ENCODE data around the gene MPV17L. TPM values are rescaled to one million over a fixed set of nuclear protein-coding genes. Genes with fewer than 3 reads are reported as not detected.
A peak's percentile ranks its signal among the peaks of the same experiment; 100 is the strongest.
"Not testable (repeated sequence)": the region's sequence is repeated elsewhere in the genome, so short reads cannot be mapped to it uniquely, and the experiment has no call there.

Gene MPV17L
- total RNA-seq: 1 to 10 TPM; 1.4 to 9.0 (median 5.8) TPM
- polyA plus RNA-seq: 1 to 10 TPM in 1 of 3 donors, under 1 TPM in 2; 0.79 to 2.5 (median 0.98) TPM
- long read RNA-seq, donor 1: 0 reads
- long read RNA-seq, donor 2, full-length matches to known transcripts: 4 of 4 reads
- long read RNA-seq, donor 2, partial matches to known transcripts: 0 of 4 reads
- long read RNA-seq, donor 2, other reads (novel, unspliced or antisense): 0 of 4 reads

DNA sequence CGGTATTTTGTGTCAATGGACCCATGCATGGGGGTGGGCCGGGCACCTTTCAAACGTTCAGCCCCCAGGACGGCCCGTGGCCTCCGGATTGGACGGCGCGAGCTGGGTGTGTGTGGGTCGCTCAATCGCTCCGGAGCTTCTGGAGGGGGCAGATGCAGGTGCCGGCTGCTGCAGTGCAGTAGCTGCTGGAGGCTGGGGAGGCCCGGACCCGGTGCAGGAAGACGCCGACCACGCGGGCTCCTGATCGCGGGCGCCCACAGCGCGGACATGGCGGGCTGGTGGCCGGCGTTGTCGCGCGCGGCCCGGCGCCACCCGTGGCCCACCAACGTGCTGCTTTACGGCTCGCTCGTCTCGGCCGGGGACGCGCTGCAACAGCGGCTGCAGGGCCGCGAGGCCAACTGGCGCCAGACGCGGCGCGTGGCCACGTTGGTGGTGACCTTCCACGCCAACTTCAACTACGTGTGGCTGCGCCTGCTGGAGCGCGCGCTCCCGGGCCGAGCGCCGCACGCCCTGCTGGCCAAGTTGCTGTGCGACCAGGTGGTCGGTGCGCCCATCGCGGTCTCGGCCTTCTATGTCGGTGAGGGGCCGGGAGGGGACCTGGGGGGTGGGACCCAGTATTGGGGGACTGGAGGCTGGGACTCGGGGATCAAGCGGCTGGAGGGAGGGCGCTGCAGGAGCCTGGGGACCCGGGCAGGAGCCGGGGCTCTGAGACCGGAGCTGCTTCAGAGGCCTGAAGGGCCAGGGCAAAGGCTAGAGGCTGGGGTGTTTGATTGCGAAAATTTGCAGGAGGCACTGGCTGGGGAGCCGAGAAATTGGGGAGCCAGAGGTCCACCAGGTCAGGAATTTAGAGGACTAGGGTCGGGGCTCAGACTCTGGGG lies at the start of gene MPV17L:
Gene MPV17L (plus strand): TSS at position 124 of the 878 bp plus-strand sequence. CDS start 144 bp downstream, at position 268.
- H3K36me3 ChIP-seq; intact Hi-C loops (cut with DNase I; ENCODE audit: low total_unique reads); H3K9me3 ChIP-seq: not testable (repeated sequence)
- 4 to 11% (median 6%) methylated on average over 47 to 79 of the region's 79 CpGs for WGBS, 5 donors
- TF ChIP-seq CTCF (IDR thresholded peaks at IDR 0.05 in 8 of 11, conservative IDR thresholded peaks at IDR 0.05 in 3 of 11): peak in 1 of 11 experiments; percentile 6
- peak in 2 of 3 donors; percentile 24 to 67 for TF ChIP-seq POLR2AphosphoS5 (IDR thresholded peaks at IDR 0.05)
- H3K4me3 ChIP-seq: peak within 1 kb of the TSS; percentile 34 to 73 (median 50)
- peak; percentile 78 for DNase-seq
- peaks cover 0 to 12% (median 8%) of the 10 kb centered on the region in 6 donors for H3K4me1 ChIP-seq
- H3K27me3 ChIP-seq (replicated peaks in 1 of 7): peaks cover 0 to 26% (median 9%) of the 10 kb centered on the region in 7 donors
- H3K27ac ChIP-seq: peak within 1 kb of the TSS in 1 of 8 donors; percentile 3

DNA sequence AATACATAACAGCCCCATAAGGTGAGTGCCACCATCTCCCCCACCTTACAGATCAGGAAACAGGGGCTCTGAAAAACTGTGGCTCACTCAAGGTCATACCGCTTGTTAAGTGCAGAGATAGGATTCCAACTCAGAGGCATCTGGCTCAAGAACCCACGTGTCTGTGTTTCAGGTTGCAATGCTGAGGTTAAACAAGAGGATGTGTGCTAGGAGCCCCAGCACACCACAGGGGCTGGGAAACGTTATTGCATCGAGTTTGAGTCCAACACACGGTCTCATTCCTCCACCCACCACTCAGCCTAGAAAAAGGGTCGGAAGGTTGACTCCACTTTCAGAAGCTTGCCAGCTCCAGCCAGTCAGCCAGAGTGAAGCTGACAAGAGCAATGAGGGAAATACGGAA lies 46.8 kb upstream of the MPV17L start:
- H3K4me3 ChIP-seq; H3K4me1 ChIP-seq; H3K36me3 ChIP-seq; H3K9me3 ChIP-seq; H3K27ac ChIP-seq; DNase-seq; intact Hi-C loops (cut with DNase I; ENCODE audit: low total_unique reads); H3K27me3 ChIP-seq (replicated peaks in 1 of 7): not testable (repeated sequence)
- WGBS, 5 donors: no CpG with 5 or more reads among the region's 7 CpGs

DNA sequence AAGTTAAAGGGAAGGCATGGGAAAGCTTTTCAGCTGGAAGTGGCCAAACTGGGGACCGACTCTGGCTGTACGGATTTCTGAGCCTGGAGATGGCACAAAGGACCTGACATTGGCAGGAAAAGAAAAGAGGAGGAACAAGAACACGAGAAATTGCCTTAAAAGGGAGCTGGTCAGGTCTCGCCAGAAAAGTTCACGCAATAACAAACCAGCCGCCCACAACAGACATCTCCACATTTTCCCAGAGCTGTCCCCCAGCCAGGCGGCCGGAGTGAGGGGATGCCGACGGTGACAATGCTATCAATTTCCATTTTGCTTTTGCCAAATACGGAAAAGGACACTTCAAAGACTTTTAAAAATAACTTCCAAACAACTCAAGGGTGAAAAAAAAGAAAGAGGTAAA lies 44.3 kb upstream of the MPV17L start:
- WGBS, 5 donors: no CpG with 5 or more reads among the region's 11 CpGs
- H3K36me3 ChIP-seq; H3K9me3 ChIP-seq; H3K4me3 ChIP-seq; DNase-seq; H3K27ac ChIP-seq; H3K27me3 ChIP-seq (replicated peaks in 1 of 7); intact Hi-C loops (cut with DNase I; ENCODE audit: low total_unique reads); H3K4me1 ChIP-seq: not testable (repeated sequence)

DNA sequence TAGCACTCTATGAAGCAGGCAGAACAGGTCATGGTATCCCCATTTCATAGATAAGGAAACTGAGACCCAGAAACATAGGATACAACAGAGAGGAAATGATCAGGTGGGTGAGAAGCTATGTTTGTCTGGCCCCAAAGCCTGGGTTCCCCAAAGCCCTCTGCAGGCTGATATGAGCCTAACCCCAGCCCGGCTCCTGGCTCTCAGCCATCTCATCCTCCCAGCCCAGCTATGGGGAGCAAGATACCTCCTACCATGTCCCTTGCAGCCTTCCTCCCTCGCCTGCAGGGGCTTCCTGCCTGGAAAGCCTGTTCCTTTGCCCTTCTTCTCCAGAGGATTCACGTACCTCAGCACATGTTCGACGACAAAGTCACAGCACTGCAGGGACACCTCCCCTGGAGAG lies 43.8 kb upstream of the MPV17L start:
- H3K27ac ChIP-seq; H3K4me1 ChIP-seq; H3K4me3 ChIP-seq; H3K27me3 ChIP-seq (replicated peaks in 1 of 7); H3K36me3 ChIP-seq; intact Hi-C loops (cut with DNase I; ENCODE audit: low total_unique reads); DNase-seq; H3K9me3 ChIP-seq: not testable (repeated sequence)
- no CpG with 5 or more reads among the region's 5 CpGs for WGBS, 5 donors

DNA sequence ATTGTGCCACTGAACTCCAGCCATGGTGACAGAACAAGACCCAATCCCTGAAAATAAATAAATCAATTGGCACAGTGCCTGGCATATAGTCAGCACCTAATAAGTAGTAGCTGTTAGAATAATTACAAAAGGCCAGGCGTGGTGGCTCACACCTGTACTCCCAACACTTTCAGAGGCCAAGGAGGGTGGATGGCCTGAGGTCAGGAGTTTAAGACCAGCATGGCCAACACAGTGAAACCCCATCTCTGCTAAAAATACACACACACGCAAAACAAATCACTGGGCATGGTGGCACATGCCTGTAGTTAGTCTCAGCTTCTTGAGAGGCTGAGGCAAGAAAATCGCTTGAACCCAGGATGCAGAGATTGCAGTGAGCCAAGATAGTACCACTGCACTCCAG lies 42.7 kb upstream of the MPV17L start:
- H3K4me3 ChIP-seq; H3K4me1 ChIP-seq; H3K27me3 ChIP-seq (replicated peaks in 1 of 7); DNase-seq; H3K9me3 ChIP-seq; H3K36me3 ChIP-seq; intact Hi-C loops (cut with DNase I; ENCODE audit: low total_unique reads); H3K27ac ChIP-seq: not testable (repeated sequence)
- WGBS, 5 donors: 68 to 100% (median 81%) methylated on average over 1 to 2 of the region's 3 CpGs

DNA sequence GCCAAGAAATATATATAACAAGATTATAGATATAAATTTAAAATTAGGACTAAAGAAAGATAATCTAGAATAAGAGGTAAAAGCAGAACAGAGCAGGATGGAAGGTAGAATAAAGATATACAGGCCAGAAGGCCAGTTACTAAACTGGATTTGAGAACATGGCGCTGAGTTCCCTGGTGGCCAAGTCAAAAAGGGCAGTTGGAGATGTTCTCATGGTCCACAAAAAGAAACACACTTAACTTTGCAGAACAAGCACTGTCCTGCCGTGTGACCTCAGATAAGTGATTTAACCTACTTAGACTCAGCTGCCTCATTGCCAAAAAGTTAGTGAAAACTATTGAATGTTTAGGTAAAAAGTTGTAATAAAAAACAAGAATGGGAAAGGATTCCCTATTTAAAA lies 40.7 kb upstream of the MPV17L start:
- intact Hi-C loops (cut with DNase I; ENCODE audit: low total_unique reads); H3K4me3 ChIP-seq; H3K27me3 ChIP-seq (replicated peaks in 1 of 7); H3K4me1 ChIP-seq; H3K9me3 ChIP-seq; DNase-seq; H3K36me3 ChIP-seq; H3K27ac ChIP-seq: not testable (repeated sequence)
- WGBS, 5 donors: no CpG with 5 or more reads among the region's 2 CpGs

DNA sequence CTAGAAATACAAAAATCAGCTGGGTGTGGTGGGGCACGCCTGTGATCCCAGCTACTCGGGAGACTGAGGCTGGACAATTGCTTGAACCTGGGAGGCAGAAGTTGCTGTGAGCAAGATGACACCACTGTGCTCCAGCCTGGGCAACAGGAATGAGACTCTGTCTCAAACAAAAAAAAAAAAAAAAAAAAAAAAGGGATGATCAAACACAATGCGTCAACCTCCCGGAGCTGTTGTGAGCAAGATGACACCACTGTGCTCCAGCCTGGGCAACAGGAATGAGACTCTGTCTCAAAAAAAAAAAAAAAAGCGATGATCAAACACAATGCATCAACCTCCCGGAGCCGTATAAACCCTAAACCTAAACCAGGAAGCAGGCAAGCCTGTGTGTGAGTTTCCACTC lies 38.1 kb upstream of the MPV17L start:
- DNase-seq; H3K9me3 ChIP-seq; H3K4me3 ChIP-seq; H3K4me1 ChIP-seq; H3K27me3 ChIP-seq (replicated peaks in 1 of 7); H3K36me3 ChIP-seq; intact Hi-C loops (cut with DNase I; ENCODE audit: low total_unique reads); H3K27ac ChIP-seq: not testable (repeated sequence)
- 74 to 100% (median 87%) methylated on average over 1 to 5 of the region's 7 CpGs for WGBS, 5 donors

GRCh38 chr16:15378194-15378593 lies 17.4 kb upstream of the MPV17L start, which contains the start of gene NPIPA5:
TSS of gene NPIPA5 (minus strand) at chr16:15378294. CDS start at chr16:15378294, 0 bp downstream.
- 73% methylated on average over 4 of the region's 4 CpGs; no CpG with 5 or more reads in 4 of the 5 donors for WGBS, 5 donors

DNA sequence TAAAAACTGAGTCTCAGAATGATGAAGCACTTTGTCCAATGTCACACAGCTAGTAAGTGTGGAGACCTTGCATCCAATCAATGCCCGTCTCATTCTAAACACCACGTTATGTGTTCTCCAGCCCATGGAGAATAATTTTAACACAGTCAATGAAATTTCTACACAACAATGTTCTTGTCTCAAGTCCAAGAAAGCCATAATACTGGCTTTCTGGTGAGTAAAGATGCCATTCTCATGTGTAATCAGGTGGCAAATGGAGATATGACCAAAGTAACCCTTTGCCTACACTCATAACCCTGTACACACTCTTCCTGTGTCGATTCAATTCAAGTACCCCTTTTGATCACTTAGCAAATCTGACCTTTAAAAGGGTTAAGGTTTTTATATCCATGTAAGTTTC lies 12.7 kb upstream of the MPV17L start:
- WGBS, 5 donors: 43 to 87% (median 84%) methylated on average over 1 to 3 of the region's 3 CpGs
- H3K27me3 ChIP-seq (replicated peaks in 1 of 7); H3K9me3 ChIP-seq; H3K4me1 ChIP-seq; DNase-seq; intact Hi-C loops (cut with DNase I; ENCODE audit: low total_unique reads); H3K4me3 ChIP-seq; H3K27ac ChIP-seq; H3K36me3 ChIP-seq: not testable (repeated sequence)

More at GRCh38 chr16:15378194-15378593, 17.4 kb upstream of the MPV17L start, which contains the start of gene NPIPA5:
- H3K9me3 ChIP-seq; H3K4me1 ChIP-seq; intact Hi-C loops (cut with DNase I; ENCODE audit: low total_unique reads); H3K27ac ChIP-seq; H3K36me3 ChIP-seq; H3K27me3 ChIP-seq (replicated peaks in 1 of 7); DNase-seq; H3K4me3 ChIP-seq: not testable (repeated sequence)

- H3K9me3 ChIP-seq; H3K27me3 ChIP-seq (replicated peaks in 1 of 7); DNase-seq; intact Hi-C loops (cut with DNase I; ENCODE audit: low total_unique reads); H3K27ac ChIP-seq; H3K36me3 ChIP-seq; H3K4me3 ChIP-seq; H3K4me1 ChIP-seq: not testable (repeated sequence)
- WGBS, 5 donors: 79 to 91% (median 87%) methylated on average over 6 of the region's 6 CpGs
Observed at GRCh38 chr16:15388060-15388459, 7.5 kb upstream of the MPV17L start.
